ENCODE data around the gene HMOX2.
A peak's percentile ranks its signal among the peaks of the same experiment; 100 is the strongest.

The HMOX2 gene

GRCh38 chr16:4501071-4501478, 24.9 kb downstream of the HMOX2 start:
- no peak for DNase-seq (ENCODE audit: low spot score)

DNA sequence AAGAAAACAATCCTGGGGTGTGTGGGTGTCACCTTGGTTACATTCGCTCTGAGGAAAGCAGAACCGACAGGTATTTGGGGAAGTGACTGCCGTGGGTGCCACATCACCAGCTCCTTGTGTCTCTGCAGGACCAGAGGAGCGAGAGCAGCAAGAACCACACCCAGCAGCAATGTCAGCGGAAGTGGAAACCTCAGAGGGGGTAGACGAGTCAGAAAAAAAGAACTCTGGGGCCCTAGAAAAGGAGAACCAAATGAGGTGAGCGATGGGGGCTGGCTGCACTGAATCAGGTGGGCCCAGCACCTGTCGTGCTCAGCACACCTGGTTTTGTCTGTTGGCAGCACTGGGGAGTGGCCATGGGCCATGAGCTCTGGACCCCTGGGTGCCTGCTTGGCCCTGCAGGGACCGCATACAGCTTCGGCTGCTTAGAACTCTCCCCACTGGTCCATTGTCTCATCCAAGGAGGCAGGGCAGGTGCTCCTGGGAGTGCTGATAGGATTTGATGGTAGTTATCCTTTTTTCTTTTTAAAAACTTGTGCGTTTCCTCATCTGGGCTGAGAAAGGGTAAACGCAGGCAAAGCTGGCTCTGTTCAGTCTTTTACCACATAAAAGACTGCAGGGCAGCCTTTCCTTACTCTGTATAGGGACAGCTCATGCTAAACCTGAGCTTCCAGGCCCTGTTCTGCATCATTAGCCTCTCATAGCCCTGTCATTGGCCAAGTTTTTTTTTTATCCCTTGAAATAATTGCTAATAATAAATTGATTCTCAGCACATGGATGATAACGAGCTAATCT, 29.4 kb downstream of the HMOX2 start:
- DNase-seq (ENCODE audit: low spot score), result no peak

- peak; percentile 83 for DNase-seq (ENCODE audit: low spot score)
Observed at GRCh38 chr16:4506450-4506849, 30.3 kb downstream of the HMOX2 start.

DNA sequence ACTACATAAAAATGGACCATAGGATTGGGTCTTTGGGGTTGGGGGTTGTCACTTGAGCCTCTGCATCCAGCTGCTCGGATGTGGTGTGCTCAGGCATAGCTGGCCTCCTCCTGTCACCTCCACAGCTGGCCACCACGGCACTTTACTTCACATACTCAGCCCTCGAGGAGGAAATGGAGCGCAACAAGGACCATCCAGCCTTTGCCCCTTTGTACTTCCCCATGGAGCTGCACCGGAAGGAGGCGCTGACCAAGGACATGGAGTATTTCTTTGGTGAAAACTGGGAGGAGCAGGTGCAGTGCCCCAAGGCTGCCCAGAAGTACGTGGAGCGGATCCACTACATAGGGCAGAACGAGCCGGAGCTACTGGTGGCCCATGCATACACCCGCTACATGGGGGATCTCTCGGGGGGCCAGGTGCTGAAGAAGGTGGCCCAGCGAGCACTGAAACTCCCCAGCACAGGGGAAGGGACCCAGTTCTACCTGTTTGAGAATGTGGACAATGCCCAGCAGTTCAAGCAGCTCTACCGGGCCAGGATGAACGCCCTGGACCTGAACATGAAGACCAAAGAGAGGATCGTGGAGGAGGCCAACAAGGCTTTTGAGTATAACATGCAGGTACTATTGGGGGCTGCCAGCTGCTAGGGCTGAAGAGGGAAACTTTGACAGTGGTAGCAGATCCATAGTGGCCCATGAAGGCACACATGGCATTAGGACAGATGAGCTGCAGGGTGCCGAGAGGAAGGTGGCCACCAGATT, 31.6 kb downstream of the HMOX2 start:
- no peak for DNase-seq (ENCODE audit: low spot score)

DNA sequence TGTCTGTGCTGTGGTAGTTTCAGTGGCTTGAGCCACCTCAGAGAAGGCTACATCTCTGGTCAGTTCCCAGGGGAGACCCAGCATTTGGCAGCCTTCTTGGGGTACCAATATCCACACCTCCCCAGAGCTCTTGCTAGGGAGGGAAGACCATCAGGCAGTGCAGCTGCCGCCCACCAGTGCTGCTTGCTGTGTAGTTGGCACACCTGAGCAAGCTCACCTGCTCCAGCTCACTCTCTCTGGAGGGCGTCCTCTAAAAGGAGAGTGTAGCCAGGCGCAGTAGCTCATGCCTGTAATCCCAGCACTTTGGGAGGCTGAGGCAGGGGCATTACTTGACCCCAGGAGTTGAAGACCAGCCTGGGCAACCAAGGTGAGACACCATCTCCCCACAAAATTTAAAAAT, 32.6 kb downstream of the HMOX2 start:
- DNase-seq (ENCODE audit: low spot score), result no peak

- DNase-seq (ENCODE audit: low spot score), result no peak
Observed at GRCh38 chr16:4509420-4509819, 33.2 kb downstream of the HMOX2 start.

DNA sequence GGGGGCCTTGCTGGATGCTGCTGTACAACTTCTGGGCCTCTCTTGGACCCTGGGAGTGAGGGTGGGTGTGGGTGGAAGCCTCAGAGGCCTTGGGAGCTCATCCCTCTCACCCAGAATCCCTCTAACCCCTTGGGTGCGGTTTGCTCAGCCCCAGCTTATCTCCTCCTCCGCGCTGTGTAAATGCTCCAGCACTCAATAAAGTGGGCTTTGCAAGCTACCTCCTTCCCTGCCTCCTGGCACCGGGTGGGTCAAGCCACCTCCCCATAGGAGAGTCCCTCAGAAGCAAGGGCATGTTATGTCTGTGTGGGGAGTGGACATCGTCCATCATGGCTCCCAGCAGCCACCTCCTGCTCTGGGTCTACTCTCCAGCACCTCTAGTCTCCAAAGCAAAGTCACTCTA, 33.9 kb downstream of the HMOX2 start:
- DNase-seq (ENCODE audit: low spot score), result no peak

GRCh38 chr16:4510747-4511426, 34.7 kb downstream of the HMOX2 start:
- DNase-seq (ENCODE audit: low spot score), result no peak

DNA sequence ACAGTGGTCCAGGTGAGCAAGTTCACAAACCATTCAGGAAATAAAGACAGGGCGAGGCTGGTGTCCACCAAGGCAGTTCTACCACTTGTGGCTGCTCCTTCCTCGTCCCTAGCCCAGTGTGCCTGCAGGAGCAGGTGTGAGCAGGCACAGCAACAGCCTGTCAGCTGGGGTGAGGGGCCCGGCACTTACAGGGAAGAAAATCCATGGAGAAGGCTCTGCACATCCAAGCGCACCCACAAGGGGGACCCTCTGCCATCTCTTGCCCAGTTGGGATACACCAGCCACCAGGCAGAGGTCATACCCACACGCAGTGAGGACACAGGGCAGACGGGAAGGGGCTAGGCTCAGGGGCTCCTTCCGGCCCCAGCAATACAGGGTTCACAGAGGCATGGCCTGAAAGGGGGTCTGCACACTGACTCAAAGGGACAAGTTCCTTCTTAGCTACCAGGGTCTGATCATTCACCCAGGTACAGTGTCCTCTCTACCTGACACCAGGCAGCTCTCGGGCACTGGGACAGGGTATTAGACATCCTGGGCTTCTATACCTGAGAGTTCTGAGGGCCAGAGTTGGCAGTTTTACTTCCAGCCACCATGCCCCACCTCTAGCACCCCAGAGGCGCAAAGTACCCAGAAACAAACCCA, 35.4 kb downstream of the HMOX2 start:
- peak; percentile 31 for DNase-seq (ENCODE audit: low spot score)

- no peak for DNase-seq (ENCODE audit: low spot score)
Observed at GRCh38 chr16:4512473-4512872, 36.3 kb downstream of the HMOX2 start.

DNA sequence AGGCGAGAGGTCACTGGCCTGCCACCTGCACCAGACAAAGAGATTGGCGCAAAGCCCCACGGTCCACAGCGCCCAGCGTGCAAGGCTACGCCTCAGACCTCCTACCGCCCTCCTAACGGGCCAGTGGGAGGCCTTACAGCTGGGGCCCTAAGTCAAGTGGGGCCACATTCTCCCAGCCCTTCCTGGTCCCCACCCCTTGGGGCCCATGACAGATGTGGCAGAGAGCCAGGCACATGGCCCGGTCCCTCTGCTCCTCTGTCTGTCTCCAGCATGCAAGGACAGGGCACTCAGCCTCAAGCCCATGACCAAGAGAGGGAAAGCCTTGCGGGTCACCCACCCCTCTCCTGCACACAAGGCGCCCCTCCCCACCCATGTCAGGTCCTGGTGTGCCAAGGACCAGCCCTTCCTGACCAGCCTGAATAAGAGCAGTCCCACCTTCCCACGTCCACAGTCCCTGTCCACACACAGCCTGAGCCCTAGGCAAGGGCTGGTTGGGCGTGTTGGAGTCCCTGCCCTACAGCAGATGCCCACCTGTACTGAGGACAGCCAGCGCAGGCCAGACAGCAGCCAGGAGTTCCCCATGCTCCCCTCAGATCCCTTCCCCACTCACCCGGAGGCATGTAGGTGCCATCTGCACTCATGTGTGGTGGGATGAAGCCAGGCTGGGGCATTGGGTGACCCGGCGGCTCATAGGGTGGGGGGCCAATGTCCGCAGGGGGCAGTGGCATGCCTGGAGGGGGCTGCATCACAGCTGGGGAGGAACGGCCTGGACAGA, 37.1 kb downstream of the HMOX2 start:
- DNase-seq (ENCODE audit: low spot score), result no peak

GRCh38 chr16:4513881-4514280, 37.7 kb downstream of the HMOX2 start:
- DNase-seq (ENCODE audit: low spot score), result no peak

- DNase-seq (ENCODE audit: low spot score), result no peak
Observed at GRCh38 chr16:4514606-4515005, 38.4 kb downstream of the HMOX2 start.

DNA sequence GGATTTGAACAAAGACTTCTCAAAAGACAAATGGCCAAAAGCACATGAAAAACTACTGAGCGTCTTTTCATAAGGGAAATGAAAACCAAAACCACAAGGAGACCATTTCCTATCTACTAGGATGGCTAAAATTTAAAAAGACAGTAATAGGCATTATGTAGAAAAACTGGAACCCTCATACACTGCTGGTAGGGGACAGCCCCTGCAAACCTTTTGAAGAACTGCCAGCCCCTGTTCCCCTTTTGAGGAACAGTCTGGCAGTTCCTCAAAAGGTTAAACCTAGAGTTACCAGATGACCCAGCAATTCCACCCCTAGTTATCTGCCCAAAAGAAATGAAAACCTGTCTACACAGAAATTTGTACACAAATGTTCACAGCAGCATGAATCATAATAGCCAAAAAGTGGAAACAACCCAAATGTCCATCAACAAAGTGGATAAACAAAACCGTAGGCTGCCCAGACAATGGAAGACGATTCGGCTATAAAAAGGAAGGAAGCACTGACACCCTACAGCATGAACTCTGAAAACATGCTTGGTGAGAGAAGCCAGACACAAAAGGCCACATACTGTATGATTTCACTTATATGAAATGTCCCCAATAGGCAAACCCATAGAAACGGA, 39.5 kb downstream of the HMOX2 start:
- no peak for DNase-seq (ENCODE audit: low spot score)

- DNase-seq (ENCODE audit: low spot score), result peak; percentile 20
Observed at GRCh38 chr16:4517812-4518680, 41.8 kb downstream of the HMOX2 start.

- DNase-seq (ENCODE audit: low spot score), result no peak
Observed at GRCh38 chr16:4519274-4520058, 43.3 kb downstream of the HMOX2 start.

- DNase-seq (ENCODE audit: low spot score), result no peak
Observed at GRCh38 chr16:4520913-4521312, 44.7 kb downstream of the HMOX2 start.

GRCh38 chr16:4522051-4522581, 45.9 kb downstream of the HMOX2 start:
- DNase-seq (ENCODE audit: low spot score), result no peak

- DNase-seq (ENCODE audit: low spot score), result no peak
Observed at GRCh38 chr16:4523686-4524085, 47.5 kb downstream of the HMOX2 start.

Data from hematopoietic multipotent progenitor cell treated with erythropoietin and hydrocortisone succinate and interleukin-3 and kit ligand, for 17 days (in vitro differentiated cells).